ENCODE data around the gene DEAF1. TPM values are rescaled to one million over a fixed set of nuclear protein-coding genes. Genes with fewer than 3 reads are reported as not detected.

Gene DEAF1
- total RNA-seq, 2 experiments from 2014 or later: 59.1 to 59.3 TPM

- TF ChIP-seq, protein P1, sequence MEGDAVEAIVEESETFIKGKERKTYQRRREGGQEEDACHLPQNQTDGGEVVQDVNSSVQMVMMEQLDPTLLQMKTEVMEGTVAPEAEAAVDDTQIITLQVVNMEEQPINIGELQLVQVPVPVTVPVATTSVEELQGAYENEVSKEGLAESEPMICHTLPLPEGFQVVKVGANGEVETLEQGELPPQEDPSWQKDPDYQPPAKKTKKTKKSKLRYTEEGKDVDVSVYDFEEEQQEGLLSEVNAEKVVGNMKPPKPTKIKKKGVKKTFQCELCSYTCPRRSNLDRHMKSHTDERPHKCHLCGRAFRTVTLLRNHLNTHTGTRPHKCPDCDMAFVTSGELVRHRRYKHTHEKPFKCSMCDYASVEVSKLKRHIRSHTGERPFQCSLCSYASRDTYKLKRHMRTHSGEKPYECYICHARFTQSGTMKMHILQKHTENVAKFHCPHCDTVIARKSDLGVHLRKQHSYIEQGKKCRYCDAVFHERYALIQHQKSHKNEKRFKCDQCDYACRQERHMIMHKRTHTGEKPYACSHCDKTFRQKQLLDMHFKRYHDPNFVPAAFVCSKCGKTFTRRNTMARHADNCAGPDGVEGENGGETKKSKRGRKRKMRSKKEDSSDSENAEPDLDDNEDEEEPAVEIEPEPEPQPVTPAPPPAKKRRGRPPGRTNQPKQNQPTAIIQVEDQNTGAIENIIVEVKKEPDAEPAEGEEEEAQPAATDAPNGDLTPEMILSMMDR (IDR thresholded peaks at IDR 0.05): no peak
- peaks cover 6% of the 10 kb centered on the region for H3K36me3 Mint-ChIP-seq (ENCODE audit: low read depth)
- DNase-seq (no peak), ATAC-seq (no peak)
- no peak overlapping the region for H3K4me3 Mint-ChIP-seq
- CTCF ChIA-PET: no interaction called here
- peaks cover 11% of the 10 kb centered on the region for H3K4me1 Mint-ChIP-seq (ENCODE audit: low read depth)
- intact Hi-C loops (cut with micrococcal nuclease): no loop called here
- H3K27ac Mint-ChIP-seq: no peak overlapping the region
- H3K27me3 Mint-ChIP-seq: no peaks in the 10 kb centered on the region
- H3K9me3 Mint-ChIP-seq: no peaks in the 10 kb centered on the region
- POLR2A ChIA-PET: no interaction called here
Observed at GRCh38 chr11:617912-618682, 76.9 kb downstream of the DEAF1 start.

GRCh38 chr11:617199-617911 is 77.7 kb downstream of the DEAF1 start:
- TF ChIP-seq, protein P1 (IDR thresholded peaks at IDR 0.05): no peak
- H3K9me3 Mint-ChIP-seq: no peaks in the 10 kb centered on the region
- CTCF ChIA-PET: no interaction called here
- peaks cover 11% of the 10 kb centered on the region for H3K4me1 Mint-ChIP-seq (ENCODE audit: low read depth)
- intact Hi-C loops (cut with micrococcal nuclease): no loop called here
- ATAC-seq (no peak), DNase-seq (no peak)
- H3K4me3 Mint-ChIP-seq: no peak overlapping the region
- POLR2A ChIA-PET: no interaction called here
- H3K27ac Mint-ChIP-seq: no peak overlapping the region
- no peaks in the 10 kb centered on the region for H3K27me3 Mint-ChIP-seq
- H3K36me3 Mint-ChIP-seq (ENCODE audit: low read depth): peaks cover 6% of the 10 kb centered on the region

DNA sequence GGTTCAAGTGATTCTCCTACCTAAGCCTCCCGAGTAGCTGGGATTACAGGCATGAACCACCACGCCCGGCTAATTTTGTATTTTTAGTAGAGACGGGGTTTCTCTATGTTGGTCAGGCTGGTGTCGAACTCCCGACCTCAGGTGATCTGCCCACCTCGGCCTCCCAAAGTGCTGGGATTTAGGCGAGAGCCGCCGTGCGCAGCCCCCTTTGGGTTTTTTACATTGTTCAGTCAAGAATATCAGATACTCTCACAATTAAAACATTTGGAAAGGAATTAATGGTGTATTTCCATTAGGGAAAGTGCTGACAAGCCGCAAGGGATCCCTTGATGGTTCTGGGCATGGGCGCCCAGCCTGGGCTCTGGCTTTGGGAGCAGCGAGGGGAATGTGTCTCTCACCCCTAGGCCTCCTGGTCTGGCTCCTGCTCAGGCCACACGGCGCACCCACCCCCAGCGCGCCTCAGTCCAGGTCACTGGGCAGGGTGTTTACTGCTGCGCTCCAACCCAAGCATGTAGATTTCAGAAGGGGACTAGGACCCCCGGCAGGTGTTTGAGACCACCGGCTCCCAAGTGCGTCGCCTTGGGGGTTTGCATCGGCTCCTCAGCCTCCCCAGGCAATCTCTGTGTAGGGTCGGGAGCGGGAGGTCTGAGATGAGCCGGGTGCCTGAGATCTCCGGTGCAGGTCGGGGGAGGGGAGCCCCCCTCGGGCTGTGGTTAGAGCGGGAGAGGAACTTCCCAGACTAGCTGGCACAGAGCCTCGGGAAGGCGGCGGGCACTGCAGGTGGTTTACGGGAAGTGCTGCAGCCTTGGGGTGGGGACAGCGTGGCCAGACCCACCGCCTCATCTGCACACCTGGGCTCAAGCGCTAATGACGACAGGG is 78.5 kb downstream of the DEAF1 start:
- CTCF ChIA-PET: no interaction called here
- DNase-seq (no peak), ATAC-seq (no peak)
- POLR2A ChIA-PET: interaction anchor here (0.8 to 1.5 kb wide), 3 partner anchors 11 to 53 kb away, joined by 3 to 6 read pairs (median 4); partner anchors contain the start of gene SCT
- H3K4me3 Mint-ChIP-seq: peak overlapping the region; percentile 84
- TF ChIP-seq, protein P1 (IDR thresholded peaks at IDR 0.05): no peak
- H3K27ac Mint-ChIP-seq: peak overlapping the region; percentile 90
- H3K4me1 Mint-ChIP-seq (ENCODE audit: low read depth): peaks cover 11% of the 10 kb centered on the region
- no peaks in the 10 kb centered on the region for H3K27me3 Mint-ChIP-seq
- intact Hi-C loops (cut with micrococcal nuclease): no loop called here
- H3K36me3 Mint-ChIP-seq (ENCODE audit: low read depth): peaks cover 4% of the 10 kb centered on the region
- no peaks in the 10 kb centered on the region for H3K9me3 Mint-ChIP-seq

- peak; percentile 76 for ATAC-seq
- ChIA-PET CTCF (no interaction called here), POLR2A (interaction anchor here (0.6 to 1.5 kb wide), 6 partner anchors 9 to 269 kb away, joined by 3 to 6 read pairs (median 4); partner anchors contain the start of gene SCT)
- intact Hi-C loops (cut with micrococcal nuclease): no loop called here
- H3K9me3 Mint-ChIP-seq: no peaks in the 10 kb centered on the region
- peak within 1 kb of the TSS; percentile 90 for H3K27ac Mint-ChIP-seq
- TF ChIP-seq, protein P1 (IDR thresholded peaks at IDR 0.05): no peak
- peaks cover 11% of the 10 kb centered on the region for H3K4me1 Mint-ChIP-seq (ENCODE audit: low read depth)
- H3K4me3 Mint-ChIP-seq: peak within 1 kb of the TSS; percentile 84
- peaks cover 4% of the 10 kb centered on the region for H3K36me3 Mint-ChIP-seq (ENCODE audit: low read depth)
- no peaks in the 10 kb centered on the region for H3K27me3 Mint-ChIP-seq
- peak; percentile 92 for DNase-seq
Observed at GRCh38 chr11:615504-616319, 79.3 kb downstream of the DEAF1 start, which contains the start of gene IRF7. Gene IRF7 (minus strand): TSS chr11:615950. CDS start chr11:615364, 586 bp downstream.

Data from activated CD8-positive, alpha-beta T cell treated with anti-CD3 and anti-CD28 coated beads for 36 hours (primary cell).